ENCODE data around the gene RBBP8NL.

DNA sequence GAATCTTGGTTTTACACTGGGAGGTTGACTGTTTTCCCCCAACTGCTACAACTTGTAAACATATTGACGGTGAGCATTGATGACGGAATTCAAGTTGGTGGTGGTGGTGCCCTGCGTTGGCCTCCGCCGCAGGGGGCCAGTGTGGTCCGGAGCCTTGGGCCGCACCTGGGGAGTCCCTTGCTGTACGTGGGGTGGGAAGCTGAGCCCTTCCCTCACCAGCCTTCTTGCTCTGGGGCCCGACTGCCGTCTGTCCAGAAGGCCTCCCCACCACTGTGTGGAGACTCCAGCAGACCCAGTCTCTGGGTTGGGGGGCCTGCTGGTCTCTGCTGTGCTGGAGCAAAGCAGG is 37.1 kb upstream of the RBBP8NL start:
- TF ChIP-seq, protein P1, sequence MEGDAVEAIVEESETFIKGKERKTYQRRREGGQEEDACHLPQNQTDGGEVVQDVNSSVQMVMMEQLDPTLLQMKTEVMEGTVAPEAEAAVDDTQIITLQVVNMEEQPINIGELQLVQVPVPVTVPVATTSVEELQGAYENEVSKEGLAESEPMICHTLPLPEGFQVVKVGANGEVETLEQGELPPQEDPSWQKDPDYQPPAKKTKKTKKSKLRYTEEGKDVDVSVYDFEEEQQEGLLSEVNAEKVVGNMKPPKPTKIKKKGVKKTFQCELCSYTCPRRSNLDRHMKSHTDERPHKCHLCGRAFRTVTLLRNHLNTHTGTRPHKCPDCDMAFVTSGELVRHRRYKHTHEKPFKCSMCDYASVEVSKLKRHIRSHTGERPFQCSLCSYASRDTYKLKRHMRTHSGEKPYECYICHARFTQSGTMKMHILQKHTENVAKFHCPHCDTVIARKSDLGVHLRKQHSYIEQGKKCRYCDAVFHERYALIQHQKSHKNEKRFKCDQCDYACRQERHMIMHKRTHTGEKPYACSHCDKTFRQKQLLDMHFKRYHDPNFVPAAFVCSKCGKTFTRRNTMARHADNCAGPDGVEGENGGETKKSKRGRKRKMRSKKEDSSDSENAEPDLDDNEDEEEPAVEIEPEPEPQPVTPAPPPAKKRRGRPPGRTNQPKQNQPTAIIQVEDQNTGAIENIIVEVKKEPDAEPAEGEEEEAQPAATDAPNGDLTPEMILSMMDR (conservative IDR thresholded peaks at IDR 0.05 in 1 of 2, IDR thresholded peaks at IDR 0.05 in 1 of 2; ENCODE audit: low read depth in 1 of 2, low read length in 2 of 2) = no peak
- TF ChIP-seq EZH2 (IDR thresholded peaks at IDR 0.05; ENCODE audit: low read length, missing control alignments) = no peak

Data from fibroblast of lung (primary cell).